Neural cell (in vitro differentiated cells): ENCODE data around the gene CAMSAP2. TPM values are rescaled to one million over a fixed set of nuclear protein-coding genes. Genes with fewer than 3 reads are reported as not detected.

ENCODE experiments used
- H2AFZ ChIP-seq: fragments of 200-600, 300-800 bp; sonication (generic), shearing (Covaris generic); 2 replicates; pipeline ENCODE4 v1.6.0; 2014; ENCODE audit warnings: low read depth, mild to moderate bottlenecking, antibody characterized with exemption, low read length, moderate library complexity
- H3F3A ChIP-seq: fragments of 200-600 bp; shearing (Covaris generic); 2 replicates; pipeline ENCODE4 v1.6.1; 2016; ENCODE audit warnings: mild to moderate bottlenecking, moderate library complexity, mixed read lengths, antibody characterized with exemption, low read length; ENCODE audit not compliant: insufficient read depth, poor library complexity, severe bottlenecking
- H3K27ac ChIP-seq: fragments of 200-600, 300-800 bp; sonication (generic), shearing (Covaris generic); 2 replicates; pipeline ENCODE4 v1.5.1; 2014; ENCODE audit warnings: mild to moderate bottlenecking, low read length, moderate library complexity
- H3K27me3 ChIP-seq: fragments of 300-800, 200-600 bp; sonication (generic), shearing (Covaris generic); 2 replicates; pipeline ENCODE4 v1.6.0; 2014; ENCODE audit warnings: mild to moderate bottlenecking, low read depth, low read length, moderate library complexity; ENCODE audit not compliant: insufficient read depth
- H3K36me3 ChIP-seq: fragments of 300-800, 200-600 bp; sonication (generic), shearing (Covaris generic); 2 replicates; pipeline ENCODE4 v1.5.1; 2014; ENCODE audit warnings: mild to moderate bottlenecking, antibody characterized with exemption, low read length, moderate library complexity; ENCODE audit not compliant: insufficient read depth
- H3K4me2 ChIP-seq: fragments of 300-800, 200-600 bp; sonication (generic), shearing (Covaris generic); 2 replicates; pipeline ENCODE4 v1.6.0; 2014; ENCODE audit warnings: mild to moderate bottlenecking, low read length
- H3K4me3 ChIP-seq: fragments of 300-800, 200-600 bp; sonication (generic), shearing (Covaris generic); 2 replicates; pipeline ENCODE4 v1.5.1; 2014; ENCODE audit warnings: mild to moderate bottlenecking, low read length, moderate library complexity
- H3K79me2 ChIP-seq: fragments of 200-600 bp; shearing (Covaris generic); replicated peaks from 2 replicates; pipeline ENCODE4 v1.6.0; 2014; ENCODE audit warnings: mild to moderate bottlenecking, low read length, moderate library complexity; ENCODE audit not compliant: insufficient read depth
- H3K9ac ChIP-seq: fragments of 300-800, 200-600 bp; sonication (generic), shearing (Covaris generic); 2 replicates; pipeline ENCODE4 v1.6.1; 2016; ENCODE audit warnings: mild to moderate bottlenecking, low read length, mixed read lengths
- H3K9me2 ChIP-seq: fragments of 200-600 bp; shearing (Covaris generic); 2 replicates; pipeline ENCODE4 v1.6.1; 2016; ENCODE audit warnings: mild to moderate bottlenecking, low read length, mixed read lengths; ENCODE audit not compliant: insufficient read depth
- H3K9me3 ChIP-seq: fragments of 200-600, 300-800 bp; sonication (generic), shearing (Covaris generic); 2 replicates; pipeline ENCODE4 v1.6.1; 2016; ENCODE audit warnings: mild to moderate bottlenecking, mixed run types, low read length, moderate library complexity, mixed read lengths
- H4K20me1 ChIP-seq: fragments of 200-600 bp; shearing (Covaris generic); 2 replicates; pipeline ENCODE4 v1.6.1; 2016; ENCODE audit warnings: mild to moderate bottlenecking, mixed run types; ENCODE audit not compliant: insufficient read depth
- CTCF ChIP-seq: fragments of 450-650 bp; IDR thresholded peaks from 2 replicates; pipeline ENCODE4 v1.5.1; 2014; ENCODE audit warnings: antibody characterized with exemption, mild to moderate bottlenecking, moderate library complexity; ENCODE audit not compliant: poor library complexity, severe bottlenecking
- EP300 ChIP-seq: fragments of 450-650 bp; conservative IDR thresholded peaks from 2 replicates; pipeline ENCODE4 v1.6.1; 2014; ENCODE audit warnings: antibody characterized with exemption, mild to moderate bottlenecking, moderate library complexity; ENCODE audit not compliant: poor library complexity, severe bottlenecking
- EZH2 ChIP-seq: fragments of 200-600, 300-800 bp; shearing (Covaris generic), sonication (generic); IDR thresholded peaks from 2 replicates; pipeline ENCODE4 v1.6.1; 2014; ENCODE audit warnings: antibody characterized with exemption, low read length, borderline replicate concordance, mild to moderate bottlenecking; ENCODE audit not compliant: insufficient read depth, poor library complexity, severe bottlenecking
- MXI1 ChIP-seq: fragments of 450-650 bp; conservative IDR thresholded peaks from 2 replicates; pipeline ENCODE4 v1.6.1; 2014; ENCODE audit warnings: antibody characterized with exemption, mild to moderate bottlenecking; ENCODE audit not compliant: poor library complexity, severe bottlenecking
- POLR2AphosphoS5 ChIP-seq: IDR thresholded peaks from 2 replicates; pipeline ENCODE4 v1.6.1; 2012
- RAD21 ChIP-seq: fragments of 450-650 bp; conservative IDR thresholded peaks from 2 replicates; pipeline ENCODE4 v1.6.1; 2014; ENCODE audit warnings: antibody characterized with exemption, mild to moderate bottlenecking, moderate library complexity
- SMC3 ChIP-seq: fragments of 450-650 bp; conservative IDR thresholded peaks from 2 replicates; pipeline ENCODE4 v1.6.1; 2014; ENCODE audit warnings: antibody characterized with exemption, mild to moderate bottlenecking, moderate library complexity; ENCODE audit not compliant: poor library complexity
- TAF1 ChIP-seq: IDR thresholded peaks from 2 replicates; pipeline ENCODE4 v1.6.1; 2012; ENCODE audit warnings: low read depth
- polyA plus RNA-seq: library from polyadenylated mRNA; depleted of rRNA; stranded (reverse); fragments of >200 nt; gene quantifications from 2 replicates; pipeline ENCODE4 v1.2.3, GENCODE V29; 2014
- TF ChIP-seq, protein P1 (sequence below): IDR thresholded peaks from 2 replicates; pipeline ENCODE4 v1.6.1; 2012; ENCODE audit warnings: borderline replicate concordance

The CAMSAP2 gene
- polyA plus RNA-seq, 1 donor from 2014 or later, result 52.7 TPM

DNA sequence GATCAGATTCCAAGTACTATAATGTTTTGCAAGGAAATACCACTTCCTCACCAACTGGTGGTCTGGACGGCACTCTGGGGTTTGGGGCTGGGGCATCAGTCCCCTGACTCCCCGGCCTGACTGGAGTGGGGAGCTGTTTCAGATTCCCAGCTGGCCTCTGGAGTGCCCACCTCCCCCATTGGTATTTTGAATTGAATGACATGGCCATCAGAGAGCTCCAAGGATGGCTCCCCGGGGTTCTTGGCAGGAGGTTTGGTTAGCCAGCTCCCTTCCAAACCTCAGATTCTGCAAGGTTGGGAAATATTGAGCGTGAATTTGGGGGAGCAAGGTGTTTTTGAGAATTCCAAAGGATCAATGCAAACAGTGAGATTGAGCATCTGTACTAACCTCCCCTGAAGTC lies 153.9 kb downstream of the CAMSAP2 start:
- H3K4me2 ChIP-seq, result no peak overlapping the region
- H2AFZ ChIP-seq, result no peak overlapping the region
- no peak overlapping the region for H3K9ac ChIP-seq
- H3K4me3 ChIP-seq, result peak overlapping the region; percentile 90
- peaks cover 38% of the 10 kb centered on the region for H3K79me2 ChIP-seq
- no peaks in the 10 kb centered on the region for H3K27me3 ChIP-seq
- H3K9me2 ChIP-seq, result no peaks in the 10 kb centered on the region
- TF ChIP-seq POLR2AphosphoS5 (no peak), EP300 (no peak), EZH2 (no peak), TAF1 (no peak), MXI1 (no peak), SMC3 (no peak), RAD21 (no peak)
- TF ChIP-seq, protein P1, sequence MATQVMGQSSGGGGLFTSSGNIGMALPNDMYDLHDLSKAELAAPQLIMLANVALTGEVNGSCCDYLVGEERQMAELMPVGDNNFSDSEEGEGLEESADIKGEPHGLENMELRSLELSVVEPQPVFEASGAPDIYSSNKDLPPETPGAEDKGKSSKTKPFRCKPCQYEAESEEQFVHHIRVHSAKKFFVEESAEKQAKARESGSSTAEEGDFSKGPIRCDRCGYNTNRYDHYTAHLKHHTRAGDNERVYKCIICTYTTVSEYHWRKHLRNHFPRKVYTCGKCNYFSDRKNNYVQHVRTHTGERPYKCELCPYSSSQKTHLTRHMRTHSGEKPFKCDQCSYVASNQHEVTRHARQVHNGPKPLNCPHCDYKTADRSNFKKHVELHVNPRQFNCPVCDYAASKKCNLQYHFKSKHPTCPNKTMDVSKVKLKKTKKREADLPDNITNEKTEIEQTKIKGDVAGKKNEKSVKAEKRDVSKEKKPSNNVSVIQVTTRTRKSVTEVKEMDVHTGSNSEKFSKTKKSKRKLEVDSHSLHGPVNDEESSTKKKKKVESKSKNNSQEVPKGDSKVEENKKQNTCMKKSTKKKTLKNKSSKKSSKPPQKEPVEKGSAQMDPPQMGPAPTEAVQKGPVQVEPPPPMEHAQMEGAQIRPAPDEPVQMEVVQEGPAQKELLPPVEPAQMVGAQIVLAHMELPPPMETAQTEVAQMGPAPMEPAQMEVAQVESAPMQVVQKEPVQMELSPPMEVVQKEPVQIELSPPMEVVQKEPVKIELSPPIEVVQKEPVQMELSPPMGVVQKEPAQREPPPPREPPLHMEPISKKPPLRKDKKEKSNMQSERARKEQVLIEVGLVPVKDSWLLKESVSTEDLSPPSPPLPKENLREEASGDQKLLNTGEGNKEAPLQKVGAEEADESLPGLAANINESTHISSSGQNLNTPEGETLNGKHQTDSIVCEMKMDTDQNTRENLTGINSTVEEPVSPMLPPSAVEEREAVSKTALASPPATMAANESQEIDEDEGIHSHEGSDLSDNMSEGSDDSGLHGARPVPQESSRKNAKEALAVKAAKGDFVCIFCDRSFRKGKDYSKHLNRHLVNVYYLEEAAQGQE, result no peak
- no peaks in the 10 kb centered on the region for H4K20me1 ChIP-seq
- no peaks in the 10 kb centered on the region for H3K36me3 ChIP-seq
- no peaks in the 10 kb centered on the region for H3F3A ChIP-seq
- no peaks in the 10 kb centered on the region for H3K9me3 ChIP-seq
- no peak overlapping the region for H3K27ac ChIP-seq

GRCh38 chr1:200892958-200893357 lies 154.3 kb downstream of the CAMSAP2 start:
- H3K9me3 ChIP-seq, result no peaks in the 10 kb centered on the region
- no peak overlapping the region for H3K9ac ChIP-seq
- H3K9me2 ChIP-seq, result no peaks in the 10 kb centered on the region
- TF ChIP-seq SMC3 (no peak), CTCF (no peak), TAF1 (no peak), EP300 (no peak), POLR2AphosphoS5 (no peak), MXI1 (no peak), EZH2 (no peak), RAD21 (no peak)
- TF ChIP-seq, protein P1, result no peak
- H3K27me3 ChIP-seq, result no peaks in the 10 kb centered on the region
- no peak overlapping the region for H3K4me3 ChIP-seq
- peaks cover 38% of the 10 kb centered on the region for H3K79me2 ChIP-seq
- H3K36me3 ChIP-seq, result no peaks in the 10 kb centered on the region
- H3K4me2 ChIP-seq, result no peak overlapping the region
- no peaks in the 10 kb centered on the region for H3F3A ChIP-seq
- no peak overlapping the region for H3K27ac ChIP-seq
- no peak overlapping the region for H2AFZ ChIP-seq
- no peaks in the 10 kb centered on the region for H4K20me1 ChIP-seq
